ENCODE results near the gene FLII.

Gene FLII

DNA sequence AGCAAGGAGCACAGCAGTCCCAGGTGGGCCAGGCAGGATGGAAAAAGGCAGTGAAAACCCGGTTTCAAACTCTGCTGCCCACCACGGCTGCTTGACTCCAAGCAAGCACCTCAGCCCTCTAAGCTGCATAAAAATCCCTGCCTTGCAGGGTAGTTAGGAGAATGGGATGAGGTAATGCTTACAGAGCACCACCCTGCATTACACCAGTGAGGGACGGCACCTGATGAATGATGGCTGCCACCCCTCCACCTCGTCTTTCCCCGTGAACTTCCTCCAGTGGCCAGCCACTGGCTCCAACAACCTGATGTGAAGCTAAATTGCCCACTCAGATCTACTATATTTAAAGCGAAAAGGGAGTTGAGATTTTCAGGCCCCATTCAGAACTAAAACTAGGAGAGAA is 23.2 kb upstream of the FLII start:
- no peak overlapping the region for H3K4me3 ChIP-seq (ENCODE audit: low read depth, low read length)
- no peaks in the 10 kb centered on the region for H3K9me3 ChIP-seq (ENCODE audit: severe bottlenecking)
- TF ChIP-seq, protein P1, sequence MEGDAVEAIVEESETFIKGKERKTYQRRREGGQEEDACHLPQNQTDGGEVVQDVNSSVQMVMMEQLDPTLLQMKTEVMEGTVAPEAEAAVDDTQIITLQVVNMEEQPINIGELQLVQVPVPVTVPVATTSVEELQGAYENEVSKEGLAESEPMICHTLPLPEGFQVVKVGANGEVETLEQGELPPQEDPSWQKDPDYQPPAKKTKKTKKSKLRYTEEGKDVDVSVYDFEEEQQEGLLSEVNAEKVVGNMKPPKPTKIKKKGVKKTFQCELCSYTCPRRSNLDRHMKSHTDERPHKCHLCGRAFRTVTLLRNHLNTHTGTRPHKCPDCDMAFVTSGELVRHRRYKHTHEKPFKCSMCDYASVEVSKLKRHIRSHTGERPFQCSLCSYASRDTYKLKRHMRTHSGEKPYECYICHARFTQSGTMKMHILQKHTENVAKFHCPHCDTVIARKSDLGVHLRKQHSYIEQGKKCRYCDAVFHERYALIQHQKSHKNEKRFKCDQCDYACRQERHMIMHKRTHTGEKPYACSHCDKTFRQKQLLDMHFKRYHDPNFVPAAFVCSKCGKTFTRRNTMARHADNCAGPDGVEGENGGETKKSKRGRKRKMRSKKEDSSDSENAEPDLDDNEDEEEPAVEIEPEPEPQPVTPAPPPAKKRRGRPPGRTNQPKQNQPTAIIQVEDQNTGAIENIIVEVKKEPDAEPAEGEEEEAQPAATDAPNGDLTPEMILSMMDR (IDR thresholded peaks at IDR 0.05; ENCODE audit: low read depth, low read length): no peak
- peaks cover 93% of the 10 kb centered on the region for H3K36me3 ChIP-seq
- peak overlapping the region; percentile 27 for H3K27ac ChIP-seq
- H3K27me3 ChIP-seq (ENCODE audit: insufficient read depth, low read depth, severe bottlenecking): no peaks in the 10 kb centered on the region
- DNase-seq: no peak

DNA sequence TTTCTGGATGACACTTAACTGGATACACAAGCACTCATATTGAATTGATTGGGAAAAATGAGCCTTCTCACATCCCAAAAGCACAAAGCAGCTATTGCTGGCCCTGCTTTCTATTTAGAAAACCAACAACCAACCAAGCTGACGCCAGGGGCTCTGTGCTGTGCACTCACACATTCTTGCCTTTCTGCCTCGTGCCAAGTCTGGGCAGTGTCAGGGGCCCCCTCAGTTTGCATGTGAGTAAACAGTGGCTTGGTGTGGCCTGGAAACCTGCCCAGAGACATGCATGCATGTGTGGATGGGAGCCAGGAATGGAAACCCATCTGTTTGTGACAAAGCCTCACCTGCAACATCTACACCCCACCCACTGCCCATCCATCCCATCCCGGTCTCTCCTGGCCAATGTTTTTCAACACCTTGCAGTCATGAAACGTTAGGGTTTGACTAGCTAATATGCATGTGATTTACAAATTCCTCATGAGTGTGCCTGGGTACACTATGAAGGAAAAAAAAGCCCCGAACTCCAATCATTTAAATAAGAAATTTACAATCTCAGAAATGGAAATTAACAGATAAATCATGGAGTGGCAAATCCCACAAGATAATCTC is 22.3 kb upstream of the FLII start:
- TF ChIP-seq, protein P1 (IDR thresholded peaks at IDR 0.05; ENCODE audit: low read depth, low read length): no peak
- Histone ChIP-seq H3K27me3 (ENCODE audit: insufficient read depth, low read depth, severe bottlenecking) (no peaks in the 10 kb centered on the region), H3K4me3 (ENCODE audit: low read depth, low read length) (no peak overlapping the region), H3K36me3 (peaks cover 94% of the 10 kb centered on the region), H3K9me3 (ENCODE audit: severe bottlenecking) (no peaks in the 10 kb centered on the region), H3K27ac (no peak overlapping the region; the same call in 1 of the 2 replicates)
- DNase-seq: no peak

DNA sequence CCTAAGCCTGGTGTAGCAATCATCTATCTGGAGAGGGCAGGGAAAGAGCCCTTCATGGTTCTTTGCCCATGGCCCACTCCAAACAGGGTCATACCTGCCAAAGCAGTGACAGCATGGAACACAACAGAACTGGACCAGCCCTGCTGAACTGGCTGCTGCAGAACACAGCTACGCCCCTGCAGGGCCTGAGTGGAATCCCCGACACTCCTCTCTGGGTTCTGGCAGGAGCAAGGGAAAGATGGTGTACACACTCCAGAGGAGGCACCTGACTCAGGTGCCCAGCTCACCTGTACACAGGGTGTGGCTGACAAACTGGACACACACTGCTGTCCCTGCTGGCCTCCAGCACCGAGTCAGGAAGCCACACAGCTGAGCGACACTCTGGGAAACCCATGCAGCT is 21.7 kb upstream of the FLII start:
- no peak overlapping the region for H3K27ac ChIP-seq

DNA sequence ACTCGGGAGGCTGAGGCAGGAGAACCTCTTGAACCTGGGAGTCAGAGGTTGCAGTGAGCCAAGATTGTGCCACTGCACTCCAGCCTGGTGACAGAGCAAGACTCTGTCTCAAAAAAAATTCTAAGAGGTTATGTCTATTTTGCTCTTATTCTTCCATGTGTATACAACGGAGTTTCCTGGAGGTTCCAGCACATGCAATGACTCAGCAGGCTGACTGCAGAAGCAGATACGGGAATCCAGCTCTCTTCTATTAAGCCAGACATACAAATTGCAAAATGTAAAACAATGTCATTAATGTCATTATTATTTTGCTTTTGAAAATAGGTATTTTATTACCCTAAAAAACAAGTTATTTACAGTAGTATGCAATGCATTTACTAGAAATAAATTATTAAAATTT is 20.3 kb upstream of the FLII start:
- Histone ChIP-seq H3K4me3 (ENCODE audit: low read depth, low read length) (no peak overlapping the region), H3K9me3 (ENCODE audit: severe bottlenecking) (no peaks in the 10 kb centered on the region), H3K27me3 (ENCODE audit: insufficient read depth, low read depth, severe bottlenecking) (no peaks in the 10 kb centered on the region), H3K36me3 (peaks cover 89% of the 10 kb centered on the region), H3K27ac (no peak overlapping the region)
- DNase-seq: no peak
- TF ChIP-seq, protein P1 (IDR thresholded peaks at IDR 0.05; ENCODE audit: low read depth, low read length): no peak

More for the DNA sequence above, 21.7 kb upstream of the FLII start:
- Histone ChIP-seq H3K4me3 (ENCODE audit: low read depth, low read length) (no peak overlapping the region), H3K36me3 (peaks cover 92% of the 10 kb centered on the region), H3K9me3 (ENCODE audit: severe bottlenecking) (no peaks in the 10 kb centered on the region), H3K27me3 (ENCODE audit: insufficient read depth, low read depth, severe bottlenecking) (no peaks in the 10 kb centered on the region)
- TF ChIP-seq, protein P1 (IDR thresholded peaks at IDR 0.05; ENCODE audit: low read depth, low read length): no peak
- no peak for DNase-seq

DNA sequence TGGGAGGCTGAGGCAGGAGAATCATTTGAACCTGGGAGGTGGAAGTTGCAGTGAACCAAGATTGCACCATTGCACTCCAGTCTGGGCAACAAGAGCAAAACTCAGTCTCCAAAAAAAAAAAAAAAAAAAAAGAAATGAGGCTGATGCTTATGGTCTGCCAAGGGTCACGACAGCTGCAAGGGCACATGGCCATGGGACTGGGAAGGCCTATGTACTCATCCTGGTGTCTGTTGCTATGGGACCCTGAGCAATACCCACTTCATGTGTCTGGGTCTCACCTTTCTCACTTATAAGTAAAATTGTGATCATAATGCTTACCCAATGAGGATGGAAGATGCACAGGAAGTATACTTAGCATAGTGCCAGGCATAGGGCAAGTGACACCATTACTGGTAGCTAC is 18.5 kb upstream of the FLII start:
- Histone ChIP-seq H3K4me3 (ENCODE audit: low read depth, low read length) (no peak overlapping the region), H3K27me3 (ENCODE audit: insufficient read depth, low read depth, severe bottlenecking) (no peaks in the 10 kb centered on the region), H3K27ac (no peak overlapping the region), H3K36me3 (peaks cover 89% of the 10 kb centered on the region), H3K9me3 (ENCODE audit: severe bottlenecking) (no peaks in the 10 kb centered on the region)
- DNase-seq: no peak
- TF ChIP-seq, protein P1 (IDR thresholded peaks at IDR 0.05; ENCODE audit: low read depth, low read length): no peak

All from WERI-Rb-1 (cell line).